Breast epithelium (tissue), 3 donors: Measurements from ENCODE around the gene PEAK1.

ENCODE experiments used
- CTCF ChIP-seq, 3 donors: fragments of 450-650 bp; IDR thresholded peaks; one replicate each; pipeline ENCODE4 v1.5.1; 2016 to 2017; ENCODE audit warnings: antibody characterized with exemption in 3 of 3, mild to moderate bottlenecking in 3 of 3, moderate library complexity in 3 of 3
- POLR2A ChIP-seq: fragments of 450-650 bp; IDR thresholded peaks from one replicate; pipeline ENCODE4 v1.6.1; 2016; ENCODE audit warnings: antibody characterized with exemption, mild to moderate bottlenecking, moderate library complexity

GRCh38 chr15:77380033-77380432, 39.9 kb downstream of the PEAK1 start:
- TF ChIP-seq CTCF (IDR thresholded peaks at IDR 0.05) (no peak), POLR2A (no peak)
